GM19438 (cell line): Measurements from ENCODE around the gene EDC3.

ENCODE experiments used
- ATAC-seq: cut with Tn5 transposase; IDR thresholded peaks from one replicate; pipeline ENCODE4 v1.9.1; 2021; ENCODE audit warnings: low read depth; ENCODE audit not compliant: unreplicated experiment

Gene EDC3

DNA sequence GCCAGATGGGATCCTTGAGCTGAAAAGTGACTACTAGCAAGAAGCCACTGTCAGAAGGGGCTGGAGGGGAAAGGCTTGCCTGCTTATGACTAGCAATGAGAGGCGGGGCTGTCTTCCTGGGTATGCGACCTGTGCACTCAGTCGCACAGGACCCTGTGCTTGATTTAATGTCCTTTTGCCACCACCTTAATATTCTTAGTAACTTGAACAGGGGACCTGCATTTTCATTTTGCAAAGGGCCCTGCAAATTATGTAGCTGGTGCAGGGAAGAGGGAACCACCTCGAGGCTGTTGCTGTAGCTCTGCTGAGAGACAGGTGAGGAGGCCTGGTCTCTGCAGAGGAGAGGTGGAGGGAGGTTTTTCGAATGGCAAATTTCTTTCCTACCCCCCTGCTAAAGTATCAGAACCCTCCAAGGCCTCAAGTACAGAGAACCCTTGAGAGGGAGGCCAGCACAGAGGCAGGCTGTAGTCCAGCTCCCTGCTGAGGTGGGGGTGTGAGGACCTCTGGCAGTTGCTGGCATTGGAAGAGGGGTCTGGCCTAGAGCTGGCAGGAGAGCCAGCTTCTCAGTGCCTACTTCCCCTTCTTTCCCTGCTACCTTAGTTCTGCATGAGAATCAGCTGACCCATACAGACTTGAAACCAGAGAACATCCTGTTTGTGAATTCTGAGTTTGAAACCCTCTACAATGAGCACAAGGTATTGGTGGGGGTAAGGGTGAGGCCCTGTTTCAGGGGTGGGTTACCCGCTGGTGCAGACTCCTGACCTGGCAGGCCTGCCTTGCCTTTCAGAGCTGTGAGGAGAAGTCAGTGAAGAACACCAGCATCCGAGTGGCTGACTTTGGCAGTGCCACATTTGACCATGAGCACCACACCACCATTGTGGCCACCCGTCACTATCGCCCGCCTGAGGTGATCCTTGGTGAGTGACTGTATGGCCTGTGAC lies 68.8 kb downstream of the EDC3 start:
- peak; percentile 61 for ATAC-seq

DNA sequence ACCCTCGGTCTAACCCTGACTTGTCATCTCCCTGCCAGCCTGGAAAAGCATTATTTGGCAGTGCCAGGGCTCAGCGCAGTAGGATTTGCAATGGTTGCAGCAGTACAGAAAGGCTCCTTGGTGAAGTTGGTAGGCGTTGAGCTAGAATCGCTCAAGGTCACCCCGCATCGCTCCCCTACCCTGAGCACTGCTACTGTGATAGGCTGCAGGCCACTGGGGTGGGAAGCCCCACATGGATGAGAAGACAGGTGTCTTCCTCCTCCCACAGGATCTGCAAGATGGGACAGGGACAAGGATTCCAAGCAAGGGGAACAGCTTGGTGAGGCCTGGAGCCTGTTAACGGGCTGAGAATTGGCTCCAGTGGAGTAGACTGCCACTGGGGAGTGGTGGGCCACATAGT lies 69.5 kb downstream of the EDC3 start:
- no peak for ATAC-seq

DNA sequence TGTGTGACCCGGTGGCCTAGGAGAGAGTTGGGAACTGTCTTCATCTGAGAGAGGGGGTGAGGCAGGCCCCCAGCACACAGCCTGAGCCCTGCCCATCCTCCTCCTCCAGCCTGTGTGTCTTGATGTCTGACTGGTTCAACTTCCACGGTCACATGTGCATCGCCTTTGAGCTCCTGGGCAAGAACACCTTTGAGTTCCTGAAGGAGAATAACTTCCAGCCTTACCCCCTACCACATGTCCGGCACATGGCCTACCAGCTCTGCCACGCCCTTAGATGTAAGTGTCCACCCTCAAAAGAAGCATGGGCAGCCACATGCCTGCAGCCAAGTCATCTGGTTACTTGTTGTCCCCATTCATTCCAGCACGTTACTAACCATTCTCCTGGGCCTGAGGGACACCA lies 70.1 kb downstream of the EDC3 start:
- no peak for ATAC-seq

DNA sequence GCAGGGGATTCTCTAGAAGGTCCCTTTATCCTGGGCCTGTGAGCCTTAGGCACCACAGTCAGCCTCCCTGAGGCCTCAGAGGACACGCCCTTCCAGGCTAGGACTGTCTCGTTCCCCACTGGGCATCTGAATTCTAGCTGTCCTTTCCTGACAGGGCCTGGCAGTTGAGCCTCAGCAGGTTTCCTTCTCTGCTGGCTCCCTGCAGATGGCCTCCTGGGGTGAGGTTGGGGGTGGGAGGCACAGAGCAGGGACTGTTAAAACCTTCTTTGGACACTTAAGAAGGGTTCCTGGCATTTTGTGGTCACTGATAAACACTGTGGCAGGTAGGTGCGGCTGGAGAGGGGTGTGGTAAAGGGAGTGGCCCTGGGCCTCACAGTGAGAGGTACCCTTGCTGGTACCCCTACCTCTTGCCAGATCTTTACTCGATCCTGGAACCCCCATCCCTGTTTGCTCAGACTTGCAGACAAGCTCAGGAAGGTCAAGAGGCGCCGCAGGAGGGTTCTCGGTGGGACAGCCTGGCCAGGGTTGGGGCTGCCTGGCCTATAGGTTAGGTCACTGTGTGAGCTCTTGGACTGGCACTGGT lies 71.7 kb downstream of the EDC3 start:
- ATAC-seq: no peak

DNA sequence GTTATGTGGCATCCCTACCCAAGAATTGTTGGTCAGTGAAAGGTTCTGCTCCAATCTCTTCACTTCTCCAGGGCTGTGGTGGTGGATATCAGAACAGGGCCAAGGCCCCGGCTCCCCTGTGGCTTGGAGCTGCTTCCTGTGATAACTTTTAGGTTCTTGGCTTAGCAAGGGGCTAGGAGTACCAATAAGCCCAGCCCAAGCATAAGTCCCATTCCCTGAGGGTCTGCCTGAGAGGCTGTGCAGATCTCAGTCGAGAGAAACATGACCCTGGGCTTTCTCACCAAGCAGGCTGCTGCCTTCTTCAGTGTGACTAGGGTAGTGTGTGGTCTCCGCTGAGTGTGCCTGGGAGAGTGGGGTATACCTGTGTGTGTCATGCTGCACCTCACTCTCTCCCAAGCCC lies 73.1 kb downstream of the EDC3 start:
- no peak for ATAC-seq

DNA sequence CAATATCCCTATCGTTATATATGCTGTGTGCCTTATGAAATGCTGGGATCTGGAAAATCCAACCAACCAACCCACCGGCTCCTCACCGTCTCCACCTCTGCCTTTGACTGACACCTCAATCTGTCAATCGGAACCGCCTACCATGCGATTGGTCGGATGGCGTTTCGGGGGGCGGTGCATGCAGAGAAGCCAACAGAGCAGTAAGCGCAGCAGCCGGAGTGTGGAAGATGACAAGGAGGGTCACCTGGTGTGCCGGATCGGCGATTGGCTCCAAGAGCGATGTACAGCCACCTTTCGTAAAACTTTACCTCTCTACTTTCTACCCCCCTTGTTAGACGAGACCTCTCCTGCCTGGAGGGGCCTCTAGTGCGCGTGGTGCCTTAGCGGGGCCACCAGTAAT lies 73.9 kb downstream of the EDC3 start:
- no peak for ATAC-seq

DNA sequence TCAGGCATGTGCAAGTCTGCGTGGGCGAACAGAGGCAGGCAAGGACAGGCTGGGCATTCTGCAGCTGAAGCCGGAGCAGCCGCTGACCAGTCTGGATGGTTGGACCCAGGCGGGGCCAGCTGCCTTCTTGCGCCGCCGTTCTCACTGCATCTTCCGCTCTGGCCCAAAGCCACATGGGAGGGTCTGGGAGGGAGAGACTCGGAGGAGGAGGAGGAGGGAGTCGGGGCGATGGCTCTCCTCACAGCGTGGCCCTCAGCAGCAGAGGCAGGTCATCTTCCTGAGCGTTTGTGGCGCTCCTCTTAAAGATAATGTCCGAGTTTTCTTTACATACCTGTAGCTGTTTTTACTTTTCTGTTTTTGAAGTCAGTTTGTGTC lies 74.3 kb downstream of the EDC3 start:
- no peak for ATAC-seq

DNA sequence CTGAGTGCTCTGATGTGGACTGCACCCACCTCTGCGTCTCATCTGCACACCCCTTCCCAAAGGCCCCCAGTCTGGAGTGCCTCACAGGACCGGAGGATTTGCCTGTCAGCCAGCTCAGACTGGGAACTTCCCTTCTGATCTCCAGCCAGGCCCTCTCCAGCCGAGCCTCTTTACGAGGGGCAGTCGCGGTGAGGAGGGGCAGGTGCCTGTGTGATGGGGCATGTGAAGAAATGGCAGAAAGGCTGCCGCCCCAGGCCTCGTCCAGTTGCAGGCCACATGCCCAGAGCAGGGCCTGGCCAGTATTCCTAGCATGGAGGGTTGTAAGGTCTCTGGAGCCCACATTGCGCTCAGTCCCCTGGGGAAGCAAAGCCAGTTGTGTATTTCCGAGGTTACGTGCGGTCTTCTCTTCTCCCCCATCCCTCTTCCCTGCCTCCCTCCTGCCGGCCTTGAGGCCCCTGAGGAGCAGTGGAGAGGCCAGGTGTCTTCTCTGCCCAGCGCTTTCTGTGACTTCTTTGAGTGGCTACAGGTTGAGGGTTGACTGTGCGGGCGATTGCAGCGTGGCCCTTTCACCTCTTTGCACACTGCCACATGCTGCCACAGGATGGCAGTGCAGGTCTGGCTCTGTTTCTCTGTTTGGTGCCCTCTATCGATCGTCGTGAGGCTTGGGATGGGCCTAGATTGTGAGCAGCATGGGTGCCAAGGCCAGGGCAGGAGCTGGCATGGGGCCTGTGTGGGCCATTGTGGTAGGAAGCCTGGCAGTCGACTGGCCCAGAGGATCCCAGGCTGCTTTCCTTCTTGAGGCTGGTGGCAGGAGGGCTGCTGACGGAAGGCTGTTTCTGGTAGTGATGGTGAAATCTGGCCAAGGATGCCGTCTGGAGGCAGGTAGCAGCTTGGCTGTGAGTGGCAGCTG lies 74.9 kb downstream of the EDC3 start:
- ATAC-seq: no peak

DNA sequence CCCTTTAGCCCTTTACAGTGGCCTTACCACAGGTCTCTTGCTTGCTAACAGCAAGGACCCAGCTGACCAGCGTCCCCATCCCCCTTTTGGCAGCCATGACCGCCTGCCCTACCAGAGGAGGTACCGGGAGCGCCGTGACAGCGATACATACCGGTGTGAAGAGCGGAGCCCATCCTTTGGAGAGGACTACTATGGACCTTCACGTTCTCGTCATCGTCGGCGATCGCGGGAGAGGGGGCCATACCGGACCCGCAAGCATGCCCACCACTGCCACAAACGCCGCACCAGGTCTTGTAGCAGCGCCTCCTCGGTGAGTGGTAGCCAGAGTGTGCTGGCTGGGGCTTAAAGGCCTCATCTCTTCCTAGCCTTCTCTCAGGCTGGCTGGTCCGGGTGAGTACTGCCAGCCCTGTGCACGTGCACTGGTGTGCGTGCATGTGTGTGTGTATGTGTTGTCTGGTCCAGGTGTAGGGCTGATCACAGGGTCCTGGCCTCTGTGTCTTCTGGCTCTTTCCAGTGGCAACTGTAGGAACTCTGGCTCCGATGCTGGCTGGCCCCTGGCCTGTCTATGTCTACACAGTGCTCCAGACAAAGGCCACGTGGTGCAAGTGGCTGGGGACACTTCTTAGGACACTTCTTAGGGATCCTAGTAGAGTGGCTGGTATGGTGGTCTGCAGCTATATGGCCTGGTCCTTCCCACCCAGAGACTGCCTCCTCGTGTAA lies 75.7 kb downstream of the EDC3 start:
- no peak for ATAC-seq

DNA sequence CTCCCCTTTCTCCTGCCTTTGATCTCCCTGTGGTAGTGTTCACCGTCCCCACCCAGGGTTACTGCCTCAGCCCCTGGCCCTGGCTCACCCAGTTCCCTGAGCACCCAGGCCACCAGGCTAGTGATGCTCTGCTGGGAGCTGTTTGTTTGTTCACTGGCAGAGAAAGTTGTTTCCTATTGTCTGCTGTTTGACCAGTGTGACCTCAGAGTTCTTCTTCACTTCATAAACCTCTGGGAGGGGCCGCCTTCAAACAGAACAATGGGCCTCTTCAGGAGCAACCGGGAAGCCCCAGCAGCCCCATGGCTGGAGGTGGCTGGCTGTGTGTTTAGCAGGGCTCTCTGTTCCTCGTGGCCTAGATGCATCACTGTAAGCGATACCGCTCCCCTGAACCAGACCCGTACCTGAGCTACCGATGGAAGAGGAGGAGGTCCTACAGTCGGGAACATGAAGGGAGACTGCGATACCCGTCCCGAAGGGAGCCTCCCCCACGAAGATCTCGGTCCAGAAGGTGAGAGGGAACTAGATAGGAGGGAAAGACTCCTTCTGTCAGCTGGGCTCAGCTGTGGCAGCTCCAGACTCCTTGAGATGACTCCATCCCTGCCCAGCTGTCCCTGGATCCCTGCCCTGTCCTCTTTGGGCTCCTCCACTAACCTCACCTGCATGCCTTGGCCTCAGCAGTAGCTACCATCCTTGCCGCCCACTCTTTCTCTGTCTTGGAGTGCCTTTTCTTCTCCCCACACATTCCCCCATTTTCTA lies 76.8 kb downstream of the EDC3 start:
- ATAC-seq: no peak

DNA sequence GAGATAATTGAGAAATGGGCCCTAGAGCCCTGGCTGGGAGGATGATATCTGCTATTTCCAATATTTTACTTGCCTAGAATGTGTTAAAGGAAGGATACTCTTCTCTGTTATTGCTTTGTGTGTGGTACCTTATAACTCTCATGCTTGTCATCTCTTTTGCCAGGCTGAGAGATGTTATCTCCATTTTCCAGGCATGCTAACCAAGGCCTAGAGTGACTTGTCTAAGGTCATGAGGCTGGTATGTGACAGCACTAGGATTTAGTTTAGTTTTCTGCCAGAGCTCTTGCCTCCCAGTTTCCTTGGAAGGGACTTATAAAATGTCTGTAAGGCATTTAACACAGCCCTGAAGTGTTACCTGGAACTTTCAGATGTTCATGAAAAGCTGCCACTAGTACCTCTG lies 78.8 kb downstream of the EDC3 start:
- ATAC-seq: no peak

DNA sequence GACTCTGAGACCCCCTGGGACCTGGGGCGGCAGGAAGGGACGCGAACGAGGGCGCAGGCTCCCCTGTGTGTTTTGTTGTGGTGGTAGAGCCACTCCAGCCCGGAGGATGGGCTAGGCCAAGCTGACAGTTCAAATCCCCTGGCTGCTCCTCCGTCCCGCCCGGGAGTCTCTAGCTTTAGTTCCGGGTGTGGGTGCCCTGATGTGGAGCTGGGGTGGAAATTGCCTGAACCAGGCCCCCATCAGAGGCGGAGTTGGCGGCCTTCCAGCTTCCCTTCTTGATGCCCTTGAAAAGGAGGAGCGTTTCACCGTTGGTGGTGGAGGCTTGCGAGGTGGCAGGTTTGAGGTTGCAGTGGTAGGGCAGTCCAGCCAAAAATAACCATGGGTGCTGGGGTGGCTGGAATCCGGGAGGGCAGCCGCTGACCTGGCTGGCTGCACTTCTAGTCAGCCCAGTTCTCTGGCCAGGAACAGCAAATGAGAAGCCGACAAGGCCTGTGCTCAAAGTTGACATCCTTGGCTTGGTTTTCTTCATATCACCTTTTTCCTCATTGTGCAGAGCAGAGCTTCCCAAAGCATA lies 79.4 kb downstream of the EDC3 start:
- no peak for ATAC-seq

DNA sequence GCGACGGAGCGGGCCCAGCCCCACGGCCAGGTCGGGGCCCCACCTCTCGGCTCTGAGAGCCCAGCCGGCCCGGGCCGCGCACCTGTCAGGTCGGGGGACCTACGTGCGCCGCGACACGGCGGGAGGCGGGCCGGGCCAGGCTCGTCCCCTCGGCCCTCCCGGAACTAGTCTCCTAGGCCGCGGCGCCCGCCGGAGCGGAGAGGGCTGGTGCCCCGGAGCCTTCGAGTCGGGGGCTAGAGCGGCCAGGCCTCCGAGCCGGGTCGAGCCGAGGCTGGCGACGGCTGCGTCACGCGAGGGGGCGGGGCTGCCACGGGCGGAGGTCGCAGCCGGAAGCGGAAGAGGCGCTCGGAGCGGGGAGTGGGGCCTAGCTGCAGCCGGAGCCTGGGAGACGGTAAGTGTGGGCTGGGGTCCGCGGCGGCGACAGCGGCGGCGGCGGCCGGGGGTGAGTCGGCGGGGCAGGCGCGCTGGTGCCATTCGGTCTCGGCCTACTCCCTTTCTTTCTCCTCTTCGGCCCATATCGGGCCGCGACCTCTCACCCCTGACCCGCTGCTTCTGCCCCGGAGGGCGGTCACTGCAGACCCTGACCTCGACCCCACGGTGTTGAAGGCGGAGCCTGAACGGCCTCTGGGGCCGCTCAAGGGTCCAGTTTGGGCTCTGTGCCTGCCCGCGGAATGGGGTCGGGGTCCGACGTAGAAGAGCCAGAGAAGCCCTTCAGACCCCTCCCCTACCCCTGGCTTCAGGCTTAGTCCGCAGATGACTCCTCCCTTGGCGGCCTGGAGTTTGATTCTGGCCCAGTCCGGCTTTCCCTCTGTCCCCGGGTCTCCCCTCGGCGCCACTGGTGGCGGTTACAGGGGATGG lies 80.1 kb downstream of the EDC3 start, which contains the start of gene CLK3:
Gene CLK3, plus strand, starts transcription at position 329 of the 858 bp plus-strand sequence. CDS start 3,361 bp downstream, outside the sequence.
- ATAC-seq: peak; percentile 77

DNA sequence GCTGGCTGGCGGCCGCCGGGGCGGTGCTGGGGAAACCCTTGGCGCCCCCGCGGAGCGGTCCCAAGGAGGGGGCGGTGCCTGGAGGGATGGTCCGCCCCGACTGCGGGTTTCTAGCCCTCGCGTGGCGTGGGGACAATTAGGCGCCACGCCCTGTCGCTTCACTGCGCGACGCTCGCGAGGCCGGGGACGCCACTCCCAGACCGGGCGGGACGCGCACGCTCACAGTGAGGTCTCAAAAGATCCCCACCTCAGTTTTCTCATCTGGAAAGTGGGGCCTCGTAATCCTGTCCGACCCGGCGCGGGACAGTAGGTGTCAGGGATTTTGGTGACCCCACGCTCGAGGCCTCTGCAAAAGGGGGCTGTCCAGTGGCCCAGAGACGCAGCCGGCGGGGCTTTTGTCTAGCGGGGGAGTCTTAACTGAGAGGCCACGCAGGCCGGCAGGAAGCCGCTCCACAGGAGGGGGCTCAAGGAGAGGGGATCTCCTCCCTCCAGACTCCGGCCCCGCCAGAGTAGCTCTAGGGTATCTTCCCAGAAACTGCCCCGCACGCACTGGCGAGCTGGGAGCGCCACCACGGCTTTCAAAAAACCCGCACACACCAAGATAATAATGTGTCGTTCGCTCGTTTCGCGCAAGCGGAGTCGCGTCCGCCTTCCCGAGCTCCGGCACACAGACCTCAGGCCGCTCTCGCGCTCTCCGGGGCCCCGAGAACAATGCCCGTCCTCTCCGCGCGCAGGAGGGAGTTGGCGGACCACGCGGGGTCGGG lies 80.9 kb downstream of the EDC3 start:
- peak; percentile 41 for ATAC-seq

DNA sequence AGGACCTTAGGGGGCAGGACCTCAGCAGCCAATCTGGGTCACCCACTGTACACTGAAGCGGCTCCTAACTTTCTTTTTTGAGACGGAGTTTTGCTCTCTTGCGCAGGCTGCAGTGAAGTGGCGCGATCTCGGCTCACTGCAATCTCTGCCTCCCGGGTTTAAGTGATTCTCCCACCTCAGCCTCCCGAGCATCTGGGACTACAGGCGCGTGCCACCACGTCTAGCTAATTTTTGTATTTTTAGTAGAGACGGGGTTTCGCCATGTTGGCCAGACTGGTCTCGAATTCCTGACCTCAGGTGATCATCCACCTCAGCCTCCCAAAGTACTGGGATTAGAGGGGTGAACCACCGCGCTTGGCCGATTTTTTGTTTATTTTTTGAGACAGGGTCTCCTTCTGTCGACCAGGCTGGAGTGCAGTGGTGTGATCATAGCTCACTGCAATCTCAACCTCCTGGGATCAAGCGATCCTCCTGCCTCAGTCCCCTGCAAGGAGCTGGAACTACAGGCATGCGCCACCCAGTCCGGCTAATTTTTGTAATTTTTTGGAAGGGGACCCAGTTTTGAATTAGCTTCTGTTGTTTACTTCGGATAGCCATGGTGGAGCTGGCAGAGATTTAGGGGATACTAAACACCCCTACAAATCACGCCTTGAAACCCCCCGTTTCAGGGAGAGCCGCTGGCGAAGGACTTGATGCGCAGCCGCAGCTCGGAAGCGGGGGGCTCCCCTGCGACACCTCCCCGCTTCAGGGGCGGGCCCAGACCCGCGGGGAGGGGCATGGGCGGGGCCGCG lies 81.7 kb downstream of the EDC3 start:
- ATAC-seq: no peak

DNA sequence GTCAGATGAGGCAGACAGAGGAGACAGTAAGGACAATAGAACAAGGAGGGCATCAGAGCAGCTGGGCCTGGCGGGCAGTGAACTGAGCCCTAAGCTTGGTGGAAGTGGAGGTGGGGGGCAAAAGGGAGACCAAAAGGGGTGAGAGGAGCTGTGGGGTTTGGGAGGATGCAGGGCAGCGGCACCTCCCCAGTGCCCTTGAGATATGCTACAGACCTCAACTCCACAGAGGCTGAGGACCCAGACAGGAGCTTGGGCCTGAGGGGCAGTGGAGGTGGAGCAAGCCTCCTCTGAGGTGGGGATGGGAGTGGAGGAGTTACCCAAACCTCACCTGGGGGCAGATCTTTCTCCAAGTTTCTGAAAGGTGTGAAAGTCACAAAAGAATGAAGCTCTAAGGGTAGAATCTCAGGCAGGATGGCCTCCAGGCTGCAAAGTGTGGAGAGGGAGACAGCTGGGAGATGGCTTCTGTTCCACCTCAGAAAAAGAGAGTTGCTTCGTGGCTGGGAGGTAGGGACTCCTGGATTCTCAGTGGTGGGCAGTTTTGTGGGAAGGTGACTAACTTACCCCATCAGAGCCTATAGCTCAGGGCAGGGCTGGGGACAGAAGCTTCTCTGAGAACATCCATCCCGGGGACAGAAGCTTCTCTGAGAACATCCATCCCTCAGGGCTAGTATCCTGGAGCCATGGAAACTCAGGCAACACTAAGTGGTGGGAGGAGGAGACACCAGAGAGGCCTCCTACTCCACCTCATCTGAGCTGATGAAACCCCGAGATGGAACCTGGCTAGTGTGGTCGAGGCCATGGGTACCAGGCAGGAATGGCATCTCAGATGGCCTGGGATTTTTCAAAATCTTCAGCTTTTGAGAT lies 82.5 kb downstream of the EDC3 start:
- no peak for ATAC-seq
